Measurements from ENCODE around the gene UCN.
A peak's percentile ranks its signal among the peaks of the same experiment; 100 is the strongest.

UCN gene

DNA sequence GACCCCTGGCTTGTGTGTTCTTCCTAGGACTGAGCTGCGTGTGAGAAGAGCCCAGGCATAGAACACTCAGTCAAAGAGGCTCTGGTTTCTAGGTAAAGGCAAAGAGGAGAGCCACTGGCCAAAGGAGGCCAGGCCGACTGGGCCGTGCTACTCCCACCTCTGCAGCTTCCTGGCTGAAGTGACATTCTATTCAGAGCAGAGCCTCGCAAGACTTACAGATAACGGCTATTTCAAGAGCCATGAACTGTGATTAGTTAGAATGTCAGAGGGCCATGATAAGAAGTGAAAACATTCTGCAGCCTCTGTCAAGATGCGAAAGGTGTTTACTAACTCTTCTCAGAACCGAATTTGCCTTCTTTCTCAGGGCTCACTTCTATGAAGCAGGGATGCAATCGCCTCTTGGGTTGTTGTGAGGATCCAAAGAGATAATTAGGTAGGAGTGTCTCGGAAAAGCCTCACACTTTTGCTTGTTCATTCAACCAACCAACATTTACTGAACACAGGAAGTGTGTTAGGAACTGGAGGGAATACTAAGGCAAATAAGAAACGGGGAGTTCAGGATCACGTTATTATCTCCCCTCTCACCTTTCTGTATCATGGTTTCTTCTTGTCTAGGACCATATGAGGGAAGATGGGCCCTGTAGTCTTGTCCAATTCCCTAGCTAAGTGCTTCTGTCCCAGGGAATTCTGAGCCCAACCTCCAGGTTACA is 36.5 kb downstream of the UCN start (continued):
- no peak for TF ChIP-seq ZNF555 (tag by site-specific recombination; conservative IDR thresholded peaks at IDR 0.05)
- TF ChIP-seq ZNF394 (tag by site-specific recombination; IDR thresholded peaks at IDR 0.05; ENCODE audit: borderline replicate concordance): no peak

DNA sequence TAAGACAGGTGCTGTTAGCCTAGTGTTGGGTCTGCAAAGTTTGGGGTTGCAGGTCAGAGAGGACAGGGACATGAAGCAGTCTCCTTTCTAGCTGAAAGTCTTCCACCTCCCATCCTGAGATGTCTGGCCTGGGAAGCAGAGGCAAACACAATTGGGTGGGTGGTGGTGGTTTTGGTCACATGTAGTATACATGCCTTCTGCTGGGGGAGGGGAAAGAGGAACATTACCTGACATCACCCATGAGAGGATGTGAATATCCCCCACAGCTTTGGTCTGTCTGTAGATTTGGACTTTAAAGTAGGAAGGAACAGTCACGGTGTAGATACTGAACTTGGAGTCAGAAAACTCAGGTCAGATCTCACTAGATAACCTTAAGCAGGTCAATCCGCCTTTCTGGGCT is 37.6 kb downstream of the UCN start:
- Histone ChIP-seq H3K4me1 (ENCODE audit: control insufficient read depth, insufficient read depth, low read length) (no peaks in the 10 kb centered on the region), H3K4me3 (ENCODE audit: low read depth, low read length) (no peak overlapping the region), H3K27ac (ENCODE audit: extremely low read depth, low read depth, low read length) (no peak overlapping the region), H3K9me3 (ENCODE audit: control insufficient read depth, insufficient read depth, low read depth, low read length) (no peaks in the 10 kb centered on the region), H3K36me3 (ENCODE audit: control insufficient read depth in 2 of 2, insufficient read depth in 1 of 2, low read length in 2 of 2) (no peaks in the 10 kb centered on the region)
- TF ChIP-seq OVOL3 (tag by site-specific recombination; IDR thresholded peaks at IDR 0.05): no peak
- no peak for TF ChIP-seq ZFP69B (tag by site-specific recombination; IDR thresholded peaks at IDR 0.05)
- TF ChIP-seq SP7 (tag by site-specific recombination; IDR thresholded peaks at IDR 0.05): no peak
- no peak for TF ChIP-seq GLIS2 (tag by site-specific recombination; IDR thresholded peaks at IDR 0.05)
- TF ChIP-seq EGR2 (tag by site-specific recombination; IDR thresholded peaks at IDR 0.05; ENCODE audit: low read depth): peak; percentile 71
- no peak for TF ChIP-seq WT1 (tag by site-specific recombination; IDR thresholded peaks at IDR 0.05)
- peak; percentile 71 for TF ChIP-seq ZFHX2 (tag by site-specific recombination; conservative IDR thresholded peaks at IDR 0.05)
- TF ChIP-seq ZNF664 (tag by site-specific recombination; IDR thresholded peaks at IDR 0.05): no peak
- TF ChIP-seq, protein P1, sequence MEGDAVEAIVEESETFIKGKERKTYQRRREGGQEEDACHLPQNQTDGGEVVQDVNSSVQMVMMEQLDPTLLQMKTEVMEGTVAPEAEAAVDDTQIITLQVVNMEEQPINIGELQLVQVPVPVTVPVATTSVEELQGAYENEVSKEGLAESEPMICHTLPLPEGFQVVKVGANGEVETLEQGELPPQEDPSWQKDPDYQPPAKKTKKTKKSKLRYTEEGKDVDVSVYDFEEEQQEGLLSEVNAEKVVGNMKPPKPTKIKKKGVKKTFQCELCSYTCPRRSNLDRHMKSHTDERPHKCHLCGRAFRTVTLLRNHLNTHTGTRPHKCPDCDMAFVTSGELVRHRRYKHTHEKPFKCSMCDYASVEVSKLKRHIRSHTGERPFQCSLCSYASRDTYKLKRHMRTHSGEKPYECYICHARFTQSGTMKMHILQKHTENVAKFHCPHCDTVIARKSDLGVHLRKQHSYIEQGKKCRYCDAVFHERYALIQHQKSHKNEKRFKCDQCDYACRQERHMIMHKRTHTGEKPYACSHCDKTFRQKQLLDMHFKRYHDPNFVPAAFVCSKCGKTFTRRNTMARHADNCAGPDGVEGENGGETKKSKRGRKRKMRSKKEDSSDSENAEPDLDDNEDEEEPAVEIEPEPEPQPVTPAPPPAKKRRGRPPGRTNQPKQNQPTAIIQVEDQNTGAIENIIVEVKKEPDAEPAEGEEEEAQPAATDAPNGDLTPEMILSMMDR (tag by site-specific recombination; IDR thresholded peaks at IDR 0.05): no peak
- ChIA-PET POLR2A (interaction anchor here (0.6 to 0.8 kb wide), 2 partner anchors 11 to 91 kb away, joined by 3 to 6 read pairs; no protein-coding TSS in a partner anchor), CTCF (interaction anchor here (0.5 to 5.1 kb wide), 8 partner anchors 10 to 254 kb away, joined by 3 to 41 read pairs (median 4); partner anchors contain the start of genes KHK and TRIM54)

DNA sequence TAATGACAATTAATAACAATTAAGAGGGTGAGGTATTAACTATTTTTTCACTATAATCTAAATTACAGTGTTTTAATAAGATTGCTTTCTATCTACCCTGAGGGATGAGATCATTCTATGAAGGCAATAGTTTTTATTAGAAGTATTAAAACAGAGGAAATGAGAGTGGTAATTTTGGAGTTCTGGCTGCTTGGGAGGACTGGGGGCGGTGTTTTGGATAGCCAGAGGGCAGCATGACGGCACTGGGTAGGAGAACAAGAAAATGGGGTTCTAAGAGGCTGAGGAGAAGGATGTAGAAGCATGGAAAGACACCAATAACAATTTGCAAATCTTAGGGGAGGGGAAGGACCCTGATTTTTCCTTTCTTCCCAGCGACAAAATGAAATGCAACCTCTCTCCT is 38.1 kb downstream of the UCN start:
- POLR2A ChIA-PET: interaction anchor here (0.6 to 0.8 kb wide), 2 partner anchors 10 to 92 kb away, joined by 3 to 6 read pairs; no protein-coding TSS in a partner anchor
- no peaks in the 10 kb centered on the region for H3K36me3 ChIP-seq (ENCODE audit: control insufficient read depth in 2 of 2, insufficient read depth in 1 of 2, low read length in 2 of 2)
- H3K4me3 ChIP-seq (ENCODE audit: low read depth, low read length): no peak overlapping the region
- H3K9me3 ChIP-seq (ENCODE audit: control insufficient read depth, insufficient read depth, low read depth, low read length): no peaks in the 10 kb centered on the region
- H3K4me1 ChIP-seq (ENCODE audit: control insufficient read depth, insufficient read depth, low read length): no peaks in the 10 kb centered on the region
- CTCF ChIA-PET: interaction anchor here (0.7 to 5.1 kb wide), 4 partner anchors 10 to 183 kb away, joined by 4 to 41 read pairs (median 5); partner anchors contain the start of genes KHK and TRIM54
- TF ChIP-seq, protein P2, sequence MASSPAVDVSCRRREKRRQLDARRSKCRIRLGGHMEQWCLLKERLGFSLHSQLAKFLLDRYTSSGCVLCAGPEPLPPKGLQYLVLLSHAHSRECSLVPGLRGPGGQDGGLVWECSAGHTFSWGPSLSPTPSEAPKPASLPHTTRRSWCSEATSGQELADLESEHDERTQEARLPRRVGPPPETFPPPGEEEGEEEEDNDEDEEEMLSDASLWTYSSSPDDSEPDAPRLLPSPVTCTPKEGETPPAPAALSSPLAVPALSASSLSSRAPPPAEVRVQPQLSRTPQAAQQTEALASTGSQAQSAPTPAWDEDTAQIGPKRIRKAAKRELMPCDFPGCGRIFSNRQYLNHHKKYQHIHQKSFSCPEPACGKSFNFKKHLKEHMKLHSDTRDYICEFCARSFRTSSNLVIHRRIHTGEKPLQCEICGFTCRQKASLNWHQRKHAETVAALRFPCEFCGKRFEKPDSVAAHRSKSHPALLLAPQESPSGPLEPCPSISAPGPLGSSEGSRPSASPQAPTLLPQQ (tag by site-specific recombination; IDR thresholded peaks at IDR 0.05): no peak
- TF ChIP-seq, protein P3, sequence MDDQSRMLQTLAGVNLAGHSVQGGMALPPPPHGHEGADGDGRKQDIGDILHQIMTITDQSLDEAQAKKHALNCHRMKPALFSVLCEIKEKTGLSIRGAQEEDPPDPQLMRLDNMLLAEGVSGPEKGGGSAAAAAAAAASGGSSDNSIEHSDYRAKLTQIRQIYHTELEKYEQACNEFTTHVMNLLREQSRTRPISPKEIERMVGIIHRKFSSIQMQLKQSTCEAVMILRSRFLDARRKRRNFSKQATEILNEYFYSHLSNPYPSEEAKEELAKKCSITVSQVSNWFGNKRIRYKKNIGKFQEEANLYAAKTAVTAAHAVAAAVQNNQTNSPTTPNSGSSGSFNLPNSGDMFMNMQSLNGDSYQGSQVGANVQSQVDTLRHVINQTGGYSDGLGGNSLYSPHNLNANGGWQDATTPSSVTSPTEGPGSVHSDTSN (CRISPR knock-in tag; IDR thresholded peaks at IDR 0.05): no peak
- TF ChIP-seq, protein P1 (tag by site-specific recombination; IDR thresholded peaks at IDR 0.05): no peak
- no peak for TF ChIP-seq RBAK (tag by site-specific recombination; IDR thresholded peaks at IDR 0.05)
- no peak overlapping the region for H3K27ac ChIP-seq (ENCODE audit: extremely low read depth, low read depth, low read length)

All from HEK293 (cell line).